SH-SY5Y (cell line): ENCODE data around the gene TSC2.

ENCODE experiments used
- GATA2 ChIP-seq: IDR thresholded peaks from 2 replicates; pipeline ENCODE4 v1.6.1; 2011; ENCODE audit warnings: mild to moderate bottlenecking, low read depth, low read length
- GATA3 ChIP-seq: IDR thresholded peaks from 2 replicates; pipeline ENCODE4 v1.6.1; 2011; ENCODE audit warnings: low read depth, mild to moderate bottlenecking, low read length, moderate library complexity

DNA sequence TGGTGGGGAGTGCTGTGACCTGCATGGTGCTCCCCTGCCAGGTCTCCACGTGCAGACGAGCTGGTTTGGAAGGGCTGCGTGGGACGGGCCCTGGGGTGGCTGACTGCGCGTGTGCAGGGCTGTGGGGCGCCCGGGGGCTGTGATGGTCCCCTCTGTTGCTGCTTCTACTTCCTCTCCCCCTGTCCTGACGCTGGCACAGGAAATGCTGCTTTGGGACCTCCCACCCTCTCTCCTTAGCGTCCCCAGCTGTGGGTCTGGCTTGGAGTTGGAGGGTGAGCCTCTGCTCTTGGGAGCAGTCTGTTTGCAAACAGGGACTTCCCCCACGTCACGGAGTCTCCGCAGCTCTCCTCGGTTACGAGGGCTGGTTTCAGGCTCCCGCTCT is 35.2 kb downstream of the TSC2 start:
- no peak for TF ChIP-seq GATA2
- no peak for TF ChIP-seq GATA3
